Mammary epithelial cell (primary cell): Measurements from ENCODE around the gene FFAR1.

Experiments
- CTCF ChIP-seq, 2 donors: IDR thresholded peaks in 1 of 2; conservative IDR thresholded peaks in 1 of 2; 2 replicates each; pipeline ENCODE4 v1.5.1; 2011 to 2012; ENCODE audit warnings: inconsistent platforms in 2 of 2, low read length in 2 of 2, mild to moderate bottlenecking in 2 of 2, control low read depth in 1 of 2, low read depth in 1 of 2; ENCODE audit not compliant: insufficient read depth in 1 of 2; ENCODE audit errors: extremely low read depth in 1 of 2
- EZH2 ChIP-seq: IDR thresholded peaks from 2 replicates; pipeline ENCODE4 v1.6.1; 2012; ENCODE audit warnings: low read length, inconsistent platforms, borderline replicate concordance

GRCh38 chr19:35310811-35311465, 36.8 kb upstream of the FFAR1 start:
- TF ChIP-seq EZH2 (no peak), CTCF (conservative IDR thresholded peaks at IDR 0.05 in 1 of 2, IDR thresholded peaks at IDR 0.05 in 1 of 2; ENCODE audit: extremely low read depth in 1 of 2, insufficient read depth in 1 of 2, low read depth in 1 of 2, low read length in 2 of 2) (no peak)
